Erythroblast (primary cell): ENCODE results near the gene FHAD1.

ENCODE experiments used
- GATA1 ChIP-seq: IDR thresholded peaks from 2 replicates; pipeline ENCODE4 v1.6.1; 2011; ENCODE audit warnings: low read depth, mild to moderate bottlenecking, control low read depth, low read length, moderate library complexity
- POLR2A ChIP-seq: IDR thresholded peaks from 2 replicates; pipeline ENCODE4 v1.6.1; 2011; ENCODE audit warnings: mild to moderate bottlenecking, low read length

DNA sequence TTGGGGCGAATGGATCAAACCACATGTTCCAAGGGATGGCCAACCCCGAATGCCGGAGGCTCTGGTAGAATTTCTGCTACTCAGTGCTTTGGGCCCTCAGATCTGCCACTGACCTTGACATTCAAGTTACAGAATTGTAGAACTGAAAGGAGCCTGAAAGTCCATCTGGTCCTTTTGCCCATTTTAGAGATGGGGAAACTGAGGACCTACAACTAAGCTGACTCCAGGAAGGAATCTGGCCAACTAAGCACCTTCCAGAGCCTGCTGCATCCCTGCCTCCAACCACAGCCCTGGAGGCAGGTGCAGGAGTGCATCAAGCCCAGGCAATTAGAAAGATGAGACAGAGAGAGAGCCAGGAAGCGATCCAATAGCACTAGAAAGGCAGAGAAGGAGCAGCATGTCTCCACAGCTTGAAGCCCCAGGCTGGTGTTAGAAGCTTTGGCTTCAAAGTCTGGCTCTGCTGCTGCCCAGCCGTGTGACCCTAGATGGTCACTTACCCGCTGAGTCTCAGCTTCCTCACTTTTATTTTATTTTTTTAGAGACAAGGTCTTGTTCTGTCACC is 189.9 kb downstream of the FHAD1 start:
- TF ChIP-seq POLR2A = no peak
- no peak for TF ChIP-seq GATA1
